T-helper 2 cell (primary cell): Measurements from ENCODE around the gene ZC3H7A.

ENCODE experiments used
- DNase-seq, 5 experiments: peaks; one replicate each; pipeline versions ENCODE4 v3.0.0 to v3.0.0-alpha.2; 2012 to 2022

Gene ZC3H7A

DNA sequence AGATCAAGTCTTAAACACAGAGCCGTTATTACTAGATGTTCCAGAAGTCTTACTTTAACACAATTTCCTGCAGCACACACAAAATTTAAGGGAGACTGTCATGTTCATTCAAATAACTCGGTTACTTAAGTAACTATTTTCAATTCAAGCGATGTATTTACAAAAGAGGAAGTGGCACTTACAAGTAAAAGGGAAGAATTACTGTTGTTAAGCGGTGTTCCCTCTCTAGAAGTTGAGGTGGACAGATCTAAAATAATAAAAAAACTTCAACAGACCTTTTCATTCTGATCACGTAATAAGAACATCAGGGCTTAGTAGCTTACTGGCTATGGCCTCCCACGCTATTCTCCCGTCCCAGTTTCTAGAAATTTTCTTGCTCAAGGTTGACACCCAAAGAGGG, 28.2 kb downstream of the ZC3H7A start:
- DNase-seq = no peak

DNA sequence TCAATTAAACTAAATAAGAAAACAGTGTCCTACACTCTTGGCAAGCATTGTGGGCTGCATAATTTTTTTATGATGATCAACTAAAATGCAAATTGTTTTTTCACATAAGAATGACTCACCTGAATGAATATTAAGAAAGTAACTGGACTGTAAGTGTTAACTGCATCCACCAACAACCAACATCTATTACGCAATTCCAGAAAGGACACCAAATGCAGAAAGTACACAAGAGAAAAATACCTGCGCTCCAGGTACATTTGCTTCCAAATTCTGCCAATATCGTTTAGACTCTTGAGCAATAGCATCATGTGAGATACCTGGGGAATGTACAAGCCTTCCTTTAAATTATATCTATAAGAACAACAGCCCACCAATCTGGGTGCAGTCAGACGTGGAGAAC, 34.6 kb downstream of the ZC3H7A start:
- no peak for DNase-seq

DNA sequence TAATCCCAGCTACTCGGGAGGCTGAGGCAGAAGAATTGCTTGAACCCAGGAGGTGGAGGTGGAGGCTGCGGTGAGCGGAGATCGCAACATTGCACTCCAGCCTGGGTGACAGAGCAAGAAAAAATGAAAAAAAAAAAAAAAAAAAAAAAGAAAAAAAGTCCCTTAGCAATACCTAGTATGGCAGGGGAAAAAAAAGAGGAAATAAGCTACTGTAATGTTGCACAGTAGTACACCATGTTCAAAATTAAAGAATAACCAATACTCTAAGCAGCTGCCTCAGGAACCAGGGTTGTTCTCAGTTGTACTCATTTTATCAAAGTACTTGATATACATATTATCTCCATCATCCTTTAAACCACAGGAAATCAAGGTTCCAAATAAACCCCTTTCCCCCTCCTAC, 37.1 kb downstream of the ZC3H7A start:
- no peak for DNase-seq

DNA sequence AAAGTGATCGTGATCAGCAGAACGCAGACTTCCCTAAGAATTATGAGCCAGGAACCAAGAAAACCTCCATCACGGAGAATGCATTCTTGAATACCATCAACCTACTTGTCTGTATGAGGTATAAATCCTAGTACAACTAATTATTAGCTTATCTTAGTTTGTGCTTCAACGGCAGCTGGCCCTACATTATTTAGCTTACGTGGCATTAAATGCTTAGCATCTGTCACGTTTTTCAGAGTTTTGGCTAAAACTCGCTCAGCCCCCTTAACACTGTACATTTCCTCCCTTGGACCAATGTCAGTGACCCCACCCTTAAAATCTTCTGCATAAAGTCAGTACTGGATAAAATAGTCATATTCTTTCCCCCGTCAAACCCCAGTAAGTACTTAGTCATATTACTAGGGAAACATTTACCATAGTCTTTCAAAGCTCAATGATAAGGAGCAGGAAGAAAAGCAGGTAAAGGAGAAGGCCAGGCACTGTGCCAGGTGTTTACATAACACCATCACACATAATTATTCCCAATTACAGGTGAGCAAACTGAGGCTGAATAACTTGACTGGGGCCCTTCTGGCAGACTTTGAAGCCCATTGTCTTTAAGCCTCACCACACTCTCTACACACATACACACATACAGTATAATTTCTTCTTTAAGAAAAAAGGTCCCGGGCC, 37.8 kb downstream of the ZC3H7A start:
- no peak for DNase-seq

DNA sequence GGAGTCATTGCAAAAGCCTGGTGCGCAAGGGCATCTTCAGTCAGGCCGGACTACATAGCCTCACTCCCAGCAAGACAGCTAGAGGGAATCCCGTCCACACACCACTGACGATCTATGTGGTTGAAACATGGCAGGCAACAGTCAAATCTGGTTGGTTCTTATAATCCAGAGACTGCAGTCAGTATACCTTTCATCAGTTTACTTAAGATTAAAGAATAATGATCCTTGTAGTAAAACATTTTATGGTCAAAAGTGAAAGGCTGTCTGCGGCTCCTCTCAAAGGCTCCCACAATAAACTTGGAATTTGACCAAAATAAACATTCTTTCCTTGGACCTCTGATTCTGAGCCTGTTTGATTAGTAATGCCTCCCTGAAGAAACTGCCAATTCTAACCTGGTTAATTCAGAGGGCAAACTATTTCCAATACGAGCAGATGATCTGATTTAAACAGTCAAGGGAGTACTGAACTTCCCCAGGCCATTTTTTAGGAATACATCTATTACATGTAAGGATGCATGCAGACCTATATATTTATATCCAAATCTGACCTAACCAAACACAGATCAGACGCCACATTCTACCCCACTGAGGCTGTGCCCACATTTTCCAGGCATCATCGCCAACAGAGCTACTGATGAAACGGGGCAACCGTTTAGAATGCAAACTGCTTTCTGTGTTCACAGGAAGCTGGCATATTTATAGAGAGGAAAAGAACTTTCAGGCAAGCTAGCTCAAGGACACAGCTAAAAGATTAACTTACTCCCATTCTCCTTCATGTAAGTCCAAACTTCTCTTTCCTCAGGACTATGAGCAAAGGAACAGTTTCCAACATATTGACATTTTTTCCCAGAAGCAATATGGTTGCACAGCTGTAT, 39.1 kb downstream of the ZC3H7A start:
- no peak for DNase-seq

DNA sequence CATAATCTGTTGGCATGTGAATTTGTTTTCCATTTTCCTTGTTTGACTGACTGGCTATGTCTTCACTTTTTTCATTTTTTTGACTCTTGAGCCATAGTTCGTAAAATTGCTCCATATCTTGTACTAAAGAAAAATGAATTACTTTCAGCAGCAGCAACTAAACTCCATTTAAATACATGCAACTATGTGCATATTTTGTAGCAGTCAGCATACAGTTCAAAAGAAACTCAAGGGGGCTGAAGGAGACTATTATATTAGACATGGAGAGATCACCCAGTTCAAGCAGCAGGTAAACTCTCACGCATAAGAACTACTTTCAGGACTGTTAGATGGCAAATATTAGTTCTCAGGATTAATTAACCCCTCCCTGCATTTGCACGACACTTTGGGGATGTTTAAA, 40.8 kb downstream of the ZC3H7A start:
- no peak for DNase-seq

DNA sequence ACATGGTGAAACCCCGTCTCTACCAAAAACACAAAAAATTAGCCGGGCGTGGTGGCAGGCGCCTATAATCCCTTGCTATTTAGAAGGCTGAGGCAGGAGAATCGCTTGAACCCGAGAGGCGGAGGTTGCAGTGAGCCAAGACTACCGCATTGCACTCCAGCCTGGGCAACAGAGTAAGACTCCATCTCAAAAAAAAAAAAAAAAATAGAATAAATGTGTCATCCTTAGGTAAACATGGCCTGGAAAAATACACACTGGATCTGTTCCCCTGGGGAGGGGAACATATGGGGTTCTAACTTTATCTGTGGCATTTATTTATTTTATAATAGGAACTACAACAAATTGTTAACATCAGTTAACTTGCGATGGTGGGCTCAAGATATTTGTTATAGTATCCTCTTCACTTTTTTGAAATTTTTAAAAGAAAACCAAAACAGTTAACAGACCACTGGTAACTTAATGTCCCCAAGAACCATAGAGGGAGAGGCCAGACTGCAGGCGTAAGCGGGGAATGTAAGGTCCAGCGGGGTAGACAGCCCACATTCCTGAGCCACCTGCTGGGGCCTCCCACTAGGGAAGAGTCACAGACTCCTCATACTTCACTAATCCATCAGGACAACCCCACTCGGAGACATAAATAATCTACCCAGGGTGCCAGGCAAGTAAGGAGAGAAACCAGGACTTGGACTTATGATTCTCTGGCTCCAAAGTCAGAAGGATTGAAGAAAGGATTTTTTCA, 41.9 kb downstream of the ZC3H7A start:
- DNase-seq = no peak

DNA sequence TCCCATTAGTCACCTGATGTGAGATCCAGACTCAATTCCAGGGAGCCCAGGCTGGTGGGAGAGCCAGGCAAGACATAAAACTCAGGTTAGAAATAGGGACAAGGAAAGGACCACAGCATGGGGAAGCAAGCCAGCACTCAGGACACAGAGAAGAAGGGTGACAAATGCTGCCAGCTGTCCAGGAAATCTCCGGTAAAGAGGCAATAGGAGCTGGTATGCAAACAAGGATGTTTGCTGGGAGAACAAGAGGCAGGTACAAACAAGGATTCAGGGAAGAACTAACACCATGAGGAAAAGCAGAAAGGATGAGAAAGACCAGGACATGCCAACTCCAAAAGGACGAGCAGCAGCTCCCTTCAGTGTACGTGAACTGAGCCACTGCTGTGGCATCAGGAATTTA, 44.2 kb downstream of the ZC3H7A start:
- no peak for DNase-seq

DNA sequence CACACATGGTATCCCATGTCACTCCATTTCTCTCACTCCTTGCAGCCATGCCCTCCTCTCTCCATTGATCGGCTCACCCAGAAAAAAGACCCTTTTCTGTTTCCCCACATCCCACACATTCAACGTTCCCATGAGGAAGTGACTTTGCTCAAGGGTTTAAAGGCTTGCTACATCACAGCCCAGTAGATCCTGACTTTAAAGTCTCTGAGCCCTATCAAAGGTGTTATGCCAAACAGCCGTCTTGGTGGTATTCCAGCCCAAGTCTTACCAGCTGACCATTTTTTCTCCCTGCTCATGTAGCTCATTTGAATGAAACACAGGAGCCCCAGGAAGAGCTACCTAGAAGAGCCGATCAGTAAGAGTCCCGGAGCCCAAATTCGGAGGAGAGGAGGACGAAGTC, 47.0 kb downstream of the ZC3H7A start:
- DNase-seq = no peak

DNA sequence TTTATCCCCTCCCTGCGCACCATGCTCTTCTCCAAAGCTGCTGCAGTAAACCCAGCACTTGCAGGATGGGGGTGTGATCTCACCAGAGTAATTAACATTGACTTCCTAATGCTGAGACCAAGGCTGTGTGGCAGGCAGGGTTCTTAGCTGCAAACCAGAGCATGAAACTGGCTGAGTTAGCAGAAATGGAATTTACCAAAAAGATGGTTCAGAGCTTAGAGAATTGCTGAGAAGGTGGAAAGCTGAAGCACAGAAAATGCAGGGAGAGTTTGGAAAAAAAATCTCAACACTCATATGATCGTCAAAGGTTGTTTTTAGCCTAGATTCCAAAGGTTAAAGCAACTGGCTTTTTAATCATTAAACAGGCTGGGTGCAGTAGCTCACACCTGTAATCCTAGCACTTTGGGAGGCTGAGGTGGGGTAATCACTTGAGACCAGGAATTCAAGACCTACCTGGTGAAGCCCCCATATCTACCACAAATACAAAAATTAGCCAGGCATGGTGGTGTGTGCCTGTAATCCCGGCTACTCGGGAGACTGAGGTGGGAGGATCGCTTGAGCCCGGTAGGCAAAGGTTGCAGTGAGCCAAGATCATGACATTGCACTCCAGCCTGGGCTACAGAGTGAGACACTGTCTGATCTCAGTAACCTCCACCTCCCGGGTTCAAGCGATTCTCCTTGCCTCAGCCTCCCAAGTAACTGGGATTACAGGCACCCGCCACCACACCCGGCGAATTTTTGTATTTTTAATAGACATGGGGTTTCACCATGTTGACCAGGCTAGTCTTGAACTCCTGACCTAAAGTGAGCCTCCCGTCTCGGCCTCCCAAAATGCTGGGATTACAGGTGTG, 48.4 kb downstream of the ZC3H7A start:
- peak in 1 of 5 experiments; percentile 61 for DNase-seq

DNA sequence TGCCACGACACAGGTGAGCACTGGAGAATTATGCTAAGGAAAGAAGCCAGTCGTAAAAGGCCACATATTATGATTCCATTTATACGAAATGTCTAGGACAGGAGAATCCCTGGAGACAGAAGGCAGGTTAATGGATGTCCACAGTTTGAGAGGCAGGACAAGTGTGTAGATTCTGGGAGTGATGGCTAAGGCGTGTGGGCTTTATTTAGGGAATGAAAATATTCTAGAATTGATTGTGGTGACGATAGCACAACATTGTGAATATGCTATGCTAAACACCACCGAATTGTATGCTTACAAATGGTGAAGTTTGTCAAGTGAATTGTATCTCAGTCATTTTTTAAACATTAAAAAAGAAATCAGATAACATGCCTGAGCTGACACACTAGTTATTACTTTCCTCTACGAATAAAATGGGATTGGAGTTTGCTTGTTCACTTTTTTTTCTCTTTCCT, 49.1 kb downstream of the ZC3H7A start:
- no peak for DNase-seq

DNA sequence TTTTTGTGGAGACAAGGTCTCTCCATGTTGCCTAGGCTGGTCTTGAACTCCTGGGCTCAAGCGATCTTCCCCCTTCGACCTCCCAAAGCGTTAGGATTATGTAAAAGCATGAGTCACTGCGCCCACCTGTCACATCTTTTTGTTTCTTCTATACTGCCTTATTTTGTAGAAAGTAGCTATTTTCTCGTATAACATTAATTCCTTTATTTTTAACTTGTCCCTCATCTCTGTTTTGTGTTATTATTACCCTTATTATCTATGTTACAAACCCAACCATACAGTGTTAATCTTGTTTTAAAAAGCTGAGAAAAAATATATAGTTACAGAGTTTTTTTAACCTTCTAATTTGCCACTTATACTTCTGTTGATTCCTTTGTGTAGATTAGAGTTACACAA, 53.0 kb downstream of the ZC3H7A start:
- DNase-seq = no peak

DNA sequence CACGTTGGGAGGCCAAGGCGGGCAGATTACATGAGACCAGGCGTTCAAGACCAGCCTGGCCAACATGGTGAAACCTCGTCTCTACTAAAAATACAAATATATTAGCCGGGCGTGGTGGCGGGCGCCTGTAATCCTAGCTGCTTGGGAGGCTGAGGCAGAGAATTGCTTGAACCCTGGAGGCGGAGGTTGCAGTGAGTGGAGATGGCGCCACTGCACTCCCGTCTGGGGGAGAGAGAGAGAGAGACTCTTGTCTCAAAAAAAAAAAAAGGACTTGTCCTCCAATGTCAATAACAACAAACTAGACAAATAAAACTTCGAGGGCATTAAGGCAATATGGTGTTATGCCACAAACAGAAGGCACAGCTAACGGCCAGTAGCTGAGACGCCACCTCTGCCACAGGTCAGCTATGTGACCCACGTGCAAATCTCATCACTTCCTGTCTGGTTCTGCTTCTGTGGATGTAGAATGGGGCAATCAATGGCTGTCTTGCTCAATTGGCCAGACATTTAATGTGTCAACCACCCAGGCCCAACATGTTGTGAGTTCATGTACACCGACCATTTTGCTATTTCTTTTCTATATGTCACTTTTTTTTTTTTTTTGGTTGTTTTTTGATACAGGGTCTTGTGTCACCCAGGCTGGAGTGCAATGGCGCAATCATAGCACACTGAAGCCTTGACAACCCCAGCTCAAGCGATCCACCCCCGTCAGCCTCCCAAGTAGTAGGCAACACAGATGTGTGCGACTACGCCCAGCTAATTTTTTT, 53.6 kb downstream of the ZC3H7A start:
- peak in 2 of 5 experiments; percentile 25 to 59 for DNase-seq

DNA sequence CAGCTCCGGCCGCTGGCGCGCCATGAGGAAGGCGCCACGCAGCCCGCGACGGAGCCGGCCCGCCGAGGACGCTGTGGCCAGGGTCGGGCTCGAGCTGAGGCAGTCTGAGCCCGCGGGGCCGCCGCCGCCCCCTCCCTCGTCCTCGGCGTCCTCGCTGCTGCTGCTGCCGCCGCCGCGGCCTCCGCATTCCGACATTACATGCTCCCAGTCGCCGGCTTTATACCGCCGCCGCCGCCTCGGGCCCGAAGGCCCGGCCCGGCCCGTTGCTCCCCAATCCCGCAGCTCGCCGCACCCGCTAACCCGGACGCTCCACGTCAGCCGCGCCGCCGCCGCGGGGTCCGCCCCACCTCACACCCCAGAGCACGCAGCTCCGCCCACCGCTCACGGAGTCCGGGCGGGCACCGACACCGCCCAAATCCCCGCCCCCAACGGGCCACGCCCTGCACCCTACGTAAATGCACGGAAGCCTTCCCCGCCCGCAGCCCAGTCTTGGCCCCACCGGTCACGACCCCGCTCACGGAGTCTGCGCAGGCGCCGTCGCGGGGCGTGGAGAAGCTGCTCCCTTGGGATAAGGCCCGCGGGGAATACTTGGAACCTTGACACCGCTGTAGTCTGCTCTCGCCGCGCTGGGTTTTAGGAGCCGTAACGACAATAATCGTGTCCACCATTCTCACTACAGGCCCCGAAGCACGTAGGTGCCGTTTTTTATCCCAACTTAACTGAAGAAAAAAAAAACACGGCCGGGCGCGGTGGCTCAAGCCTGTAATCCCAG, 54.3 kb downstream of the ZC3H7A start, which contains the start of gene TXNDC11:
Gene TXNDC11 (minus strand): TSS at position 322 of the 772 bp plus-strand sequence. CDS start 127 bp downstream, at position 195.
- DNase-seq = peak; percentile 98 to 99 (median 99)

DNA sequence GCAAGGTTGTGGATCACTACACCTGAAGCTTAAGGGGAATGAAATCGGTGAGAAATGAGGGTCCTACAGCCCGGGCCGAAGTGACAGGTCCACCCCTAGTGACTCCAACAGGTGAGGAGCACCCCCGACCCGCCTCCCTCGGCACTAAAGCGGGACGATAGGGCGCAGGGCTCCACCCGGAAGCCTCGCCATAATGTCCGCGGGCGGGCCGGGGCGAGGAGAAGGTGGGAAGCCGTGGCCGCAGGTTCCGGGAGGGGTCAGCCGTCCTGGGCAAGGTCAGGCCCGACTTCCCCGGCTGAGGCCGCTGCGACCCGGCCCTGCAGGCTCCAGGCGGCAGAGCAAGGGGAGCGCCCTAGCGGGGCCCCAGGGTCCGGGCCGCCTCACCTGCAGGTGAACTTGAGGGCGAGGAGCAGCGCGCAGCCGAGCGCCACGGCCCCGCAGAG, 54.9 kb downstream of the ZC3H7A start:
- peak in 3 of 5 experiments; percentile 22 to 62 (median 28) for DNase-seq

DNA sequence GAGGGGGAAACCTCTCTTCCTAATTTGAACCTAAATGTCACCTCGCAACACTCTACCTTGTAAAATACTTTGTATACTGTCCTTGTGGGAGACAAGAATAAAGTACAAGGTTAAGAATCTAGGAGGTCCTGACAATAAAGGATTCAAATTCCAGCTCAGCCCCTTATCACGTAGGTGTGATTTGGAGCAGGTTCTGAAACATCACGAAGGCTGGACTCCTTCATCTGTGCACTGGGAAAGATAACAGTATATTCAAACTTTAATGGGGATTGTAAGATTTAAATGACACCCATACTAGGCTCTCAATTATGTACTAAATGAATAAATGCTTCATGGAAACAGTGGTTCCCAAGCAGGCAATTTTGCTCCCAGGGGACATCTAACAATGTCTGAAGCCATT, 56.5 kb downstream of the ZC3H7A start:
- DNase-seq = no peak

DNA sequence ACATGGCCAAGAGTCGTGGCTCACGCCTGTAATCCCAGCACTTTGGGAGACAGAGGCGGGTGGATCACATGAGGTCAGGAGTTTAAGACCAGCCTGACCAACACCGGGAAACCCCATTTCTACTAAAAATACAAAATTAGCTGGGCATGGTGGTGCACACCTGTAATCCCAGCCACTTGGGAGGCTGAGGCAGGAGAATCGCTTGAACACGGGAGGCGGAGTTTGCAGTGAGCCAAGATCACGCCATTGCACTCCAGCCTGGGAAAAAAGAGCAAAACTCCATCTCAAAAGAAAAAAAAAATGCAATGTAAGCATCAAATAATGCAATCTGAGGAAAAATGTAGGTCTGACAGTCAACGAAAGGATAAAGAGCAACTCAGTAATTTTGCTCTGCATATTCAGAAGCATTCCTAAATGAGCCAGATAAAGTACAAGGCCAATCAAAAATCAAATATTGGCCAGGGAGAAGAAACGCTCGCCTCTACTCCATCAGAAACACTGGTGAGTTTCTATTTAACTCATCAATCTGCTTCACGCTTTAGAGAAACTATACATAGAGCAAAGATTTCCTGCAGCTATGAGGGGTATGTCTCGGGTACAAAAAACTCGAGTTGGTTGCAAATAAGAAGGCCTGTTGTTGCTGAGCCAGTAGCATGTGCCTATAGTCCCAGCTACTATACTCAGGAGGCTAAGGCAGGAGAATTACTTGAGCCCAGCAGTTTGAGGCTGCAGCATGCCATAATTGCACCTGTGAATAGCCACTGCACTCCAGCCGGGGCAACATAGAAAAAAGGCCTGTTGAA, 58.1 kb downstream of the ZC3H7A start:
- DNase-seq = peak in 1 of 5 experiments; percentile 70

DNA sequence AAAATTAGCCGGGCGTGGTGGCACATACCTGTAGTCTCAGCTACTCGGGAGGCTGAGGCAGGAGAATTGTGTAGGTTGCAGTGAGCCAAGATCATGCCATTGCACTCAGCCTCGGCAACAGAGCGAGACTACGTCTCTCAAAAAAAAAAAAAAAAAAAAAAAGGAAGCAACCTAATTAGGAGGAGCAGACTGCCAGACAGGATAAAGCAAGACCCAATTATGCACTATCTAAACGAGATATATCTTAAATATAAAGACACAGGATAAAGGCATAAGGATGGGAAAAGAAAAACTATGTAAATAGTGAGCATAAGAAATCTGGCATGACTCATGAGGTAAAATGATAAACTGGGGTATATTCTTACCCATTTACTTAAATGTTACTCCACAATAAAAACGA, 59.3 kb downstream of the ZC3H7A start:
- DNase-seq = no peak

DNA sequence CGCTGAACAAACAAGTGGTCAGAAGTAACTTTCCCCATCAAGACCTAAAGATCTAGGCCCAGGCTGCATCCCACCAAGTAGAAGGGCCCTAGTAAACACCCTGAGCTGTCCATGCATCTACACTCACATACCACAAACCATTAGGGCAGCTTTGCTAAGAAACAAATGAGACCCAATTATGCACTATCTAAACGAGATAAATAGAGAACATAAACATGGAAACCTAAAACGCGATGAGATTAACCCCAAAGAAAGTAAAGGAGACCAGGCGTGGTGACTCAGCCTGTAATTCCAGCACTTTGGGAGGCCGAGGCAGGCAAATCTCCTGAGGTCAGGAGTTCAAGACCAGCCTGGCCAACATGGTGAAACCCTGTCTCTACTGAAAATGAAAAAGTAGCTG, 60.2 kb downstream of the ZC3H7A start:
- DNase-seq = no peak

DNA sequence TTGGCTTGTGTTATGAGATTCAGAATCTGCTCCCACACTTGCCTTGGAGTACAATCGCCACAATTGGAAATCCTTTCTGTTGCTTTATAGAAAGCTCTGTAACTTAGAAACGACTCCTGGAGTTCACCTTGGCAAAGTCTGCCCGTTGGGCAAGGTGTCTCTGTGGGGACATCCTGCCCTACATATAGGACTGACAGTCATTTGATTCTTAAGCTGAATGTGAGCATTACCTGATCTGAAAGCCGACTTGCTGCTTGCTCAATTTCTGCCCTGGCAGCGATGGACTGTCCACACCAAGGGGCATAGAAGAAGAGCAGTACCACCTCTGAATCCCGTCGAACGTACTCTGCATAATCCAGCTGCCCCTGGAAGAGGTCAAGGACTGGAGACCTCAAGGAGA, 61.3 kb downstream of the ZC3H7A start:
- no peak for DNase-seq
